Measurements from ENCODE around the gene CACNA2D1.

The CACNA2D1 gene

GRCh38 chr7:82375713-82376112 lies 67.9 kb downstream of the CACNA2D1 start:
- no peak for TF ChIP-seq CTCF (IDR thresholded peaks at IDR 0.05; ENCODE audit: low read depth, low read length)
- no peak overlapping the region for H3K4me3 ChIP-seq (replicated peaks in 1 of 2; ENCODE audit: low read depth in 2 of 2, low read length in 2 of 2)
- no peak for DNase-seq (ENCODE audit: low read depth in 2 of 2)

GRCh38 chr7:82375129-82375528 lies 68.4 kb downstream of the CACNA2D1 start:
- TF ChIP-seq CTCF (IDR thresholded peaks at IDR 0.05; ENCODE audit: low read depth, low read length), result no peak
- DNase-seq (ENCODE audit: low read depth in 2 of 2), result no peak
- no peak overlapping the region for H3K4me3 ChIP-seq (replicated peaks in 1 of 2; ENCODE audit: low read depth in 2 of 2, low read length in 2 of 2)

DNA sequence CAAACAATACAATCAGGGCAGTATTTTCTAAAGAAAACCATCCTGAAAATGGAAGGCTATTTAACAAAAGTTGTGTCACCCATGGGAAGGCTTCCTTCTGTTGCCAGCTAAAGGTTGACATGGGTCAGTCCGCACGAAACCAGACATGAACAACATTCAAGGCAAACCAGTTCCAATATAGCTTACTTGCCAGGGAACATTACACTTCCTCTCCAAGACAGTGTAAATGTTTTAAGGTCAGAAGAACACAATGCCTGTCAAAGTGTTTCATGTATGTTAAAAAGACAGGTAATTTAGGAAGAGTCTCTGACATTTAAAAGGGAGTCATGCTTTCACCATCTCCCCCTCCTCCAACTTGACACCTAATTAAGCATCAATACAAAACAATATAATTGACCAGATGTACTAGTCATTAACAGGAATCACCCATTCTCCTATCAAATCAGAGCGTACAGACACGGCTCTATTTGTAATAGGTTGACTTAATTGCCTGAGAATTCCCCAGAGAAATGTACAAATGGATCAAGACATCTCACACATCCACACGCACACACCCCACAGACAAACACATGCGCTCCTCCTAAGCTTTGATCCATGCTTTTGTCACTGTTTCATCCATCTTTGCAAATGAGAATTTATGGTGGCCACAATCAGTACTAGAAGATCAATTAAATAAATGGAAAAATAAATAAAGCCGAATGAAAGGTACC lies 69.5 kb downstream of the CACNA2D1 start:
- no peak for TF ChIP-seq CTCF (IDR thresholded peaks at IDR 0.05; ENCODE audit: low read depth, low read length)
- no peak for DNase-seq (ENCODE audit: low read depth in 2 of 2)
- H3K4me3 ChIP-seq (replicated peaks in 1 of 2; ENCODE audit: low read depth in 2 of 2, low read length in 2 of 2), result no peak overlapping the region

- no peak overlapping the region for H3K4me3 ChIP-seq (replicated peaks in 1 of 2; ENCODE audit: low read depth in 2 of 2, low read length in 2 of 2)
- TF ChIP-seq CTCF (IDR thresholded peaks at IDR 0.05; ENCODE audit: low read depth, low read length), result no peak
- DNase-seq (ENCODE audit: low read depth in 2 of 2), result no peak
These were observed 78.9 kb downstream of the CACNA2D1 start for GRCh38 chr7:82364671-82365070.

DNA sequence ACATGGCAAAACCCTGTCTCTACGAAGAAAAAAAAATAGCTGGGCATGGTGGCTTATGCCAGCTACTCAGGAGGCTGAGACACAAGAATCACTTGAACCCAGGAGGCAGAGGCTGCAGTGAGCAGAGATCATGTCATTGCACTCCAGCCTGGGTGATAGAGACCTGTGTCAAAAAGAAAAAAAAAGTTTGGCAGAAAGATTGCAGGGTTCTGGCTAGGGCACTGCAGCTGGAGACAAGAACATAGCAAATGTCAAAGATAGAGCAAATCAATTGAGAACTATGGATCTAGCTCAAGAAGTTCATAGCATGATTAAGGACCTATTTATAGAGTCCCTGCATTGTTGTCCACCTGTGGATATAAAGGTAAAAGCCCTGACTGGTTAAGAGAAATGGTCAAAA lies 79.5 kb downstream of the CACNA2D1 start:
- no peak for TF ChIP-seq CTCF (IDR thresholded peaks at IDR 0.05; ENCODE audit: low read depth, low read length)

DNA sequence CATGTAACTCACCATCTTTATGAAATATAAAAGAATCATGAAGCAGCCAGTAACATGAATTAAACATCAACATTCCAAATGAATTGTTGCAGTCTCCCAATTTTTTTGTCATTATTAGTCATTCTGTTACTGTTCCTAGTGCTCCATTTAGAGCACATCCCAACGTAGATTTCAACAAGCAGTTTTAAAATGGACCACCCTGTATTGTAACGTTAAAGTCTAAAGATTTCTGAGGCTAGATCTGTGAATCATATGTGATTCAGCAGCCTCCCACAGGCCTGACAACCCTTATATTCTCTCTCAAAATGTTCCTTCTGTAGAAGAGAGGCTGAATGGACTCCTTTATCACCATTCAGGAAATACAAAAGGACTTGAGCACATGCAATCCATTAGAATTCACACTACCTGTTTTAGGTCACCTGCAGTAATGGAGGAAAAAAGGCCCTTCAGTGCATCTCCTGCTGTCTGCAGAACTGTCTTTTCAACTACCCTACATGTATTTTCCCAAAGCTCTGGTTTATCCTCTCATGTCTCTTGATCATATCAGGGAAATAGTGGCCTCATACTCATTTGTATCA lies 81.4 kb downstream of the CACNA2D1 start:
- DNase-seq (ENCODE audit: low read depth in 2 of 2), result peak; percentile 56 to 85
- no peak for TF ChIP-seq CTCF (IDR thresholded peaks at IDR 0.05; ENCODE audit: low read depth, low read length)

More for the DNA sequence above, 79.5 kb downstream of the CACNA2D1 start:
- no peak overlapping the region for H3K4me3 ChIP-seq (replicated peaks in 1 of 2; ENCODE audit: low read depth in 2 of 2, low read length in 2 of 2)
- DNase-seq (ENCODE audit: low read depth in 2 of 2), result no peak

More for the DNA sequence above, 81.4 kb downstream of the CACNA2D1 start:
- H3K4me3 ChIP-seq (replicated peaks in 1 of 2; ENCODE audit: low read depth in 2 of 2, low read length in 2 of 2), result no peak overlapping the region
